ENCODE measurements around the gene MAML3. TPM values are rescaled to one million over a fixed set of nuclear protein-coding genes. Genes with fewer than 3 reads are reported as not detected.

MAML3 gene
- total RNA-seq, 1 donor from 2014 or later: 2.7 TPM

DNA sequence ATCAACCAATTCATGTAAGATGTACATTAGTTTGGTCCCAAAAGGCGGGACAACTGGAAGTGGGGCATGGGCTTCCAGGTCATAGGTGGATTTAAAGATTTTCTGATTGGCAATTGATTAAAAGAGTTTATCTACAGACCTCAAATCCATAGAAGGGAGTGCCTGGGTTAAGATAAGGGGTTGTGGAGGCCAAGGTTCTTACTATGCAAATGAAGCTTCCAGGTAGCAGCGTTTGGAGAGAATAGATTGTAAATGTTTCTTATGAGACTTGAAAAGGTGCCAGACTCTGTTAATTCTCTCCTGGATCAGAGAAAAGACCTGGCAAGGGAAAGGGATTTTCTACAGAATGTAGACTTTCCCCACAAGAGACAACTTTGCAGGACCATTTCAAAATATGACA is 485.9 kb downstream of the MAML3 start:
- TF ChIP-seq, protein P1, sequence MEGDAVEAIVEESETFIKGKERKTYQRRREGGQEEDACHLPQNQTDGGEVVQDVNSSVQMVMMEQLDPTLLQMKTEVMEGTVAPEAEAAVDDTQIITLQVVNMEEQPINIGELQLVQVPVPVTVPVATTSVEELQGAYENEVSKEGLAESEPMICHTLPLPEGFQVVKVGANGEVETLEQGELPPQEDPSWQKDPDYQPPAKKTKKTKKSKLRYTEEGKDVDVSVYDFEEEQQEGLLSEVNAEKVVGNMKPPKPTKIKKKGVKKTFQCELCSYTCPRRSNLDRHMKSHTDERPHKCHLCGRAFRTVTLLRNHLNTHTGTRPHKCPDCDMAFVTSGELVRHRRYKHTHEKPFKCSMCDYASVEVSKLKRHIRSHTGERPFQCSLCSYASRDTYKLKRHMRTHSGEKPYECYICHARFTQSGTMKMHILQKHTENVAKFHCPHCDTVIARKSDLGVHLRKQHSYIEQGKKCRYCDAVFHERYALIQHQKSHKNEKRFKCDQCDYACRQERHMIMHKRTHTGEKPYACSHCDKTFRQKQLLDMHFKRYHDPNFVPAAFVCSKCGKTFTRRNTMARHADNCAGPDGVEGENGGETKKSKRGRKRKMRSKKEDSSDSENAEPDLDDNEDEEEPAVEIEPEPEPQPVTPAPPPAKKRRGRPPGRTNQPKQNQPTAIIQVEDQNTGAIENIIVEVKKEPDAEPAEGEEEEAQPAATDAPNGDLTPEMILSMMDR (IDR thresholded peaks at IDR 0.05; ENCODE audit: insufficient read depth, low read length, poor library complexity, severe bottlenecking): no peak
- Histone ChIP-seq H3K27me3 (ENCODE audit: control insufficient read depth, insufficient read depth, low read length) (no peaks in the 10 kb centered on the region), H3K36me3 (ENCODE audit: control insufficient read depth, insufficient read depth, low read length) (no peaks in the 10 kb centered on the region), H3K4me3 (ENCODE audit: low read depth, low read length) (no peak overlapping the region)
- DNase-seq (ENCODE audit: low read depth): no peak

Other genes starting within 250 kb of the MAML3 start
- gene SCOC, start 219.5 kb upstream of the MAML3 start, total RNA-seq: 58.4 and 64.1 TPM in 2 replicates

Data from kidney epithelial cell (primary cell).